H1 (cell line): ENCODE measurements around the gene FXN. TPM values are rescaled to one million over a fixed set of nuclear protein-coding genes. Genes with fewer than 3 reads are reported as not detected.

ENCODE experiments used
- CTCF ChIA-PET: fragments of 300-600 bp; sonication (Branson Sonifier 250); formaldehyde crosslinking; loops from one replicate; lab custom pipeline; 2021; ENCODE audit not compliant: partially characterized antibody; lab: Charles Lee
- POLR2A ChIA-PET: fragments of 300-600 bp; sonication (Branson Sonifier 250); formaldehyde crosslinking; loops from one replicate; lab custom pipeline; 2021; ENCODE audit warnings: inconsistent platforms; ENCODE audit not compliant: partially characterized antibody; lab: Charles Lee
- DNase-seq, 2 experiments: peaks; one replicate each; pipeline versions ENCODE4 v3.0.0 to v3.0.0-alpha.2; 2010 to 2022; ENCODE audit warnings: low spot score in 2 of 2, low read depth in 1 of 2, mixed read lengths in 1 of 2
- FAIRE-seq: peaks from 2 replicates; lab custom pipeline; 2011; peaks lifted over from hg19 to GRCh38; lab: Jason Lieb, UNC
- H2AFZ ChIP-seq: 2 replicates; pipeline ENCODE4 v1.8.1; 2012; ENCODE audit warnings: low read length, inconsistent platforms
- H2AK5ac ChIP-seq: 2 replicates; pipeline ENCODE4 v1.6.1; 2013; ENCODE audit warnings: low read depth, low read length
- H2BK120ac ChIP-seq: replicated peaks from 2 replicates; pipeline ENCODE3; 2013; ENCODE audit warnings: low read depth, low read length, inconsistent platforms
- H2BK12ac ChIP-seq: 2 replicates; pipeline ENCODE4 v1.6.1; 2013; ENCODE audit warnings: low read depth, low read length
- H2BK15ac ChIP-seq: 2 replicates; pipeline ENCODE4 v1.6.1; 2013; ENCODE audit warnings: low read length
- H2BK20ac ChIP-seq: 2 replicates; pipeline ENCODE4 v1.6.1; 2013; ENCODE audit warnings: low read length
- H2BK5ac ChIP-seq: 2 replicates; pipeline ENCODE4 v1.6.1; 2013; ENCODE audit warnings: low read depth, low read length
- H3K14ac ChIP-seq: 2 replicates; pipeline ENCODE4 v1.6.1; 2013; ENCODE audit warnings: inconsistent platforms; ENCODE audit not compliant: insufficient read length
- H3K18ac ChIP-seq: 2 replicates; pipeline ENCODE4 v1.6.1; 2013; ENCODE audit warnings: low read length; ENCODE audit errors: extremely low read depth
- H3K23ac ChIP-seq: 2 replicates; pipeline ENCODE4 v1.6.1; 2013; ENCODE audit warnings: inconsistent platforms; ENCODE audit not compliant: insufficient read length
- H3K23me2 ChIP-seq: 2 replicates; pipeline ENCODE4 v1.6.1; 2013; ENCODE audit warnings: low read depth, low read length
- H3K27ac ChIP-seq: 2 replicates; pipeline ENCODE4 v1.6.1; 2011; ENCODE audit warnings: low read depth, low read length, inconsistent platforms
- H3K27me3 ChIP-seq, 4 experiments: replicated peaks in 1 of 4; 1 replicate in 1 of 4; 2 replicates in 3 of 4; pipeline versions ENCODE4 v1.6.1 to v1.8.1; 2011 to 2013; ENCODE audit warnings: low read length in 3 of 4, mild to moderate bottlenecking in 3 of 4, inconsistent platforms in 2 of 4, mixed read lengths in 2 of 4, moderate library complexity in 1 of 4; ENCODE audit not compliant: control insufficient read depth in 3 of 4, insufficient read depth in 3 of 4; ENCODE audit errors: extremely low read depth in 1 of 4
- H3K36me3 ChIP-seq, 4 experiments: 2 replicates each; pipeline versions ENCODE4 v1.6.1 to v1.8.1; 2011 to 2013; ENCODE audit warnings: mild to moderate bottlenecking in 4 of 4, low read length in 3 of 4, moderate library complexity in 2 of 4, control low read depth in 1 of 4, inconsistent platforms in 1 of 4; ENCODE audit not compliant: insufficient read depth in 4 of 4, control insufficient read depth in 2 of 4
- H3K4ac ChIP-seq: replicated peaks from 2 replicates; pipeline ENCODE3; 2013; ENCODE audit warnings: low read length, low read depth, mixed read lengths, inconsistent platforms; ENCODE audit not compliant: insufficient read length
- H3K4me1 ChIP-seq, 4 experiments: replicated peaks in 1 of 4; 1 replicate in 1 of 4; 2 replicates in 3 of 4; pipeline versions ENCODE4 v1.6.1 to v1.8.1; 2011 to 2013; ENCODE audit warnings: low read length in 3 of 4, inconsistent platforms in 2 of 4, mixed read lengths in 1 of 4; ENCODE audit not compliant: insufficient read depth in 4 of 4, control insufficient read depth in 3 of 4
- H3K4me2 ChIP-seq, 2 experiments: 2 replicates each; pipeline versions ENCODE4 v1.6.1 to v1.8.1; 2011 to 2013; ENCODE audit warnings: low read depth in 2 of 2, low read length in 2 of 2, control low read depth in 1 of 2, inconsistent platforms in 1 of 2, mild to moderate bottlenecking in 1 of 2; ENCODE audit not compliant: insufficient read depth in 1 of 2
- H3K4me3 ChIP-seq, 4 experiments: fragments of 200-600, 300-600 bp in 1 of 4; sonication (generic), shearing (Covaris generic), sonication (Bioruptor Twin) in 1 of 4; 2 replicates each; pipeline versions ENCODE4 v1.5.1 to v1.8.1; 2011 to 2016; ENCODE audit warnings: low read length in 4 of 4, low read depth in 3 of 4, control low read depth in 2 of 4, inconsistent platforms in 2 of 4, mild to moderate bottlenecking in 2 of 4, mixed read lengths in 1 of 4, moderate library complexity in 1 of 4; ENCODE audit not compliant: insufficient read depth in 2 of 4; ENCODE audit errors: extremely low read depth in 1 of 4
- H3K56ac ChIP-seq: replicated peaks from 2 replicates; pipeline ENCODE3; 2013; ENCODE audit warnings: low read depth, mild to moderate bottlenecking, mixed read lengths, low read length, inconsistent platforms; ENCODE audit not compliant: insufficient read length
- H3K79me1 ChIP-seq: 2 replicates; pipeline ENCODE4 v1.6.1; 2013; ENCODE audit warnings: low read depth, low read length, control low read depth
- H3K79me2 ChIP-seq, 2 experiments: 2 replicates each; pipeline versions ENCODE4 v1.6.1 to v1.8.1; 2012 to 2013; ENCODE audit warnings: low read length in 2 of 2, mild to moderate bottlenecking in 2 of 2, inconsistent platforms in 1 of 2; ENCODE audit not compliant: insufficient read depth in 2 of 2, control insufficient read depth in 1 of 2
- H3K9ac ChIP-seq, 4 experiments: replicated peaks in 1 of 4; 1 replicate in 1 of 4; 2 replicates in 3 of 4; pipeline versions ENCODE4 v1.6.1 to v1.8.1; 2011 to 2013; ENCODE audit warnings: low read depth in 3 of 4, low read length in 3 of 4, control low read depth in 2 of 4, mild to moderate bottlenecking in 2 of 4, moderate library complexity in 2 of 4, inconsistent platforms in 1 of 4; ENCODE audit errors: extremely low read depth in 1 of 4
- H3K9me3 ChIP-seq, 2 experiments: 2 replicates each; pipeline versions ENCODE4 v1.6.1 to v1.8.1; 2012 to 2013; ENCODE audit warnings: mild to moderate bottlenecking in 2 of 2, moderate library complexity in 2 of 2, control low read depth in 1 of 2, inconsistent platforms in 1 of 2, low read depth in 1 of 2, low read length in 1 of 2, mixed read lengths in 1 of 2; ENCODE audit not compliant: insufficient read depth in 2 of 2
- H4K20me1 ChIP-seq, 2 experiments: replicated peaks in 1 of 2; 2 replicates each; pipeline versions ENCODE3 to v1.8.1; 2011 to 2013; ENCODE audit warnings: inconsistent platforms in 2 of 2, low read length in 2 of 2, mild to moderate bottlenecking in 1 of 2; ENCODE audit not compliant: insufficient read depth in 2 of 2, control insufficient read depth in 1 of 2
- H4K5ac ChIP-seq: 2 replicates; pipeline ENCODE4 v1.6.1; 2013; ENCODE audit warnings: low read length, low read depth, mixed read lengths, inconsistent platforms; ENCODE audit not compliant: insufficient read length
- H4K8ac ChIP-seq: 2 replicates; pipeline ENCODE4 v1.8.0; 2013; ENCODE audit warnings: mild to moderate bottlenecking, moderate library complexity, low read length, inconsistent platforms; ENCODE audit not compliant: insufficient read depth; ENCODE audit errors: extremely low read depth
- H4K91ac ChIP-seq: replicated peaks from 2 replicates; pipeline ENCODE3; 2013; ENCODE audit warnings: low read length, mixed read lengths, inconsistent platforms; ENCODE audit not compliant: insufficient read length
- BCL11A ChIP-seq, 2 experiments: IDR thresholded peaks; one replicate each; pipeline ENCODE4 v1.6.1; 2011; ENCODE audit warnings: low read depth in 2 of 2, low read length in 2 of 2, mild to moderate bottlenecking in 2 of 2
- EP300 ChIP-seq, 2 experiments: IDR thresholded peaks; 1 replicate in 1 of 2; 2 replicates in 1 of 2; pipeline ENCODE4 v1.6.1; 2011 to 2012; ENCODE audit warnings: low read depth in 2 of 2, low read length in 2 of 2, mild to moderate bottlenecking in 2 of 2, borderline replicate concordance in 1 of 2, inconsistent platforms in 1 of 2, moderate library complexity in 1 of 2
- FOSL1 ChIP-seq: IDR thresholded peaks from 2 replicates; pipeline ENCODE4 v1.6.1; 2011; ENCODE audit warnings: mild to moderate bottlenecking, low read depth, low read length, moderate library complexity; ENCODE audit not compliant: insufficient read depth
- JUND ChIP-seq: IDR thresholded peaks from 2 replicates; pipeline ENCODE4 v1.6.1; 2011; ENCODE audit warnings: mild to moderate bottlenecking, improper control_type of control experiment, low read length
- KDM1A ChIP-seq: fragments of 200-600, 300-600 bp; sonication (generic); IDR thresholded peaks from 2 replicates; pipeline ENCODE4 v1.7.1; 2016; ENCODE audit warnings: mild to moderate bottlenecking, low read length, borderline replicate concordance
- MAFK ChIP-seq: IDR thresholded peaks from 2 replicates; pipeline ENCODE4 v1.6.1; 2012; ENCODE audit warnings: low read depth, mild to moderate bottlenecking, improper control_type of control experiment, low read length
- SP4 ChIP-seq: IDR thresholded peaks from 2 replicates; pipeline ENCODE4 v1.6.1; 2012; ENCODE audit warnings: low read length, inconsistent platforms
- SUZ12 ChIP-seq: fragments of 200-600 bp; sonication (generic); IDR thresholded peaks from 2 replicates; pipeline ENCODE4 v1.6.1; 2012; ENCODE audit warnings: mild to moderate bottlenecking, inconsistent platforms, low read length, moderate library complexity, mixed read lengths
- TAF1 ChIP-seq: IDR thresholded peaks from 2 replicates; pipeline ENCODE4 v1.6.1; 2011; ENCODE audit warnings: mild to moderate bottlenecking, low read depth, low read length
- TCF12 ChIP-seq: IDR thresholded peaks from 2 replicates; pipeline ENCODE4 v1.6.1; 2011; ENCODE audit warnings: low read depth, mild to moderate bottlenecking, low read length
- TEAD4 ChIP-seq: IDR thresholded peaks from 2 replicates; pipeline ENCODE4 v1.6.1; 2012; ENCODE audit warnings: low read depth, low read length, inconsistent platforms, mixed read lengths
- YY1 ChIP-seq: IDR thresholded peaks from 2 replicates; pipeline ENCODE4 v1.6.1; 2011; ENCODE audit warnings: low read depth, mild to moderate bottlenecking, low read length
- WGBS, 2 experiments: shearing (Covaris generic) in 1 of 2; methylation state at CpG; one replicate each; pipeline versions ENCODE4 v1.1.6 to v1.1.7; 2013 to 2015; ENCODE audit warnings: low lambda C conversion rate in 2 of 2, mixed read lengths in 2 of 2, inconsistent platforms in 1 of 2, low coverage in 1 of 2, missing lambda C conversion rate in 1 of 2; ENCODE audit not compliant: insufficient replicate concordance in 2 of 2, insufficient coverage in 1 of 2, insufficient read length in 1 of 2; ENCODE audit errors: extremely low coverage in 1 of 2, missing lambda C conversion rate in 1 of 2; 5-methylcytosine and 5-hydroxymethylcytosine counted together
- polyA plus RNA-seq, 7 experiments: library from polyadenylated mRNA; depleted of rRNA in 3 of 7; stranded (reverse) in 5 of 7; unstranded in 2 of 7; fragments of >200 nt in 5 of 7; fragments of 200-250 nt in 2 of 7; gene quantifications; 1 replicate in 5 of 7; 2 replicates in 1 of 7; 4 replicates in 1 of 7; pipeline versions ENCODE4 v1.2.1 to v1.2.3, GENCODE V29; 2011 to 2013; ENCODE audit warnings: missing spikeins in 2 of 7, mixed read lengths in 2 of 7
- total RNA-seq: library from RNA; stranded (reverse); fragmentation: NEBNext Ultra II Directional; extraction: Animal tissue kit (Norgen Biotek cat#: 25700); gene quantifications from 2 replicates; pipeline ENCODE4 v1.2.1, GENCODE V29; 2021

FXN gene
- total and polyA plus RNA-seq, 2 of the 8 experiments (the other 6 are each of a cell fraction or from before 2014, with no cell fraction given): 34.2 to 37.5 TPM

GRCh38 chr9:69083321-69083720 lies 47.8 kb downstream of the FXN start:
- 88% methylated on average over 3 of the region's 3 CpGs; no CpG with 5 or more reads in 1 of the 2 experiments for WGBS, 2 experiments
- Histone ChIP-seq H3K23ac (no peak overlapping the region), H3K27ac (no peak overlapping the region), H2BK12ac (no peak overlapping the region), H3K4me3 (no peak overlapping the region), H3K79me1 (no peaks in the 10 kb centered on the region), H3K4ac (no peak overlapping the region), H3K4me2 (no peak overlapping the region), H3K23me2 (no peaks in the 10 kb centered on the region), H3K9ac (no peak overlapping the region), H4K8ac (no peak overlapping the region), H2AFZ (no peak overlapping the region), H2BK20ac (no peak overlapping the region), H2BK15ac (no peak overlapping the region), H3K27me3 (no peaks in the 10 kb centered on the region), H3K4me1 (peaks cover 0 to 5% (median under 1%) of the 10 kb centered on the region in 4 experiments; a peak in 1 of 7 replicates), H3K56ac (no peak overlapping the region), H4K91ac (no peak overlapping the region), H2BK120ac (no peak overlapping the region), H2AK5ac (no peak overlapping the region), H3K9me3 (no peaks in the 10 kb centered on the region), H3K36me3 (peaks cover 0 to 5% (median 0%) of the 10 kb centered on the region in 4 experiments; a peak in 1 of 8 replicates), H3K14ac (no peak overlapping the region), H4K5ac (no peak overlapping the region), H3K18ac (no peak overlapping the region), H2BK5ac (no peak overlapping the region), H3K79me2 (no peaks in the 10 kb centered on the region), H4K20me1 (no peaks in the 10 kb centered on the region)
- no peak for FAIRE-seq
- DNase-seq: no peak
- ChIA-PET CTCF (interaction anchor here (0.9 to 1.6 kb wide), 4 partner anchors 10 to 75 kb away, joined by 3 to 5 read pairs (median 4); no protein-coding TSS in a partner anchor), POLR2A (no interaction called here)
- TF ChIP-seq FOSL1: no peak
- no peak for TF ChIP-seq TEAD4
- TF ChIP-seq BCL11A (IDR thresholded peaks at IDR 0.05; ENCODE audit: low read depth in 2 of 2, low read length in 2 of 2): no peak
- TF ChIP-seq EP300 (IDR thresholded peaks at IDR 0.05; ENCODE audit: borderline replicate concordance in 1 of 2, low read depth in 2 of 2, low read length in 2 of 2): no peak
- no peak for TF ChIP-seq TCF12
- TF ChIP-seq JUND: no peak
- TF ChIP-seq YY1: no peak
- no peak for TF ChIP-seq SP4
- no peak for TF ChIP-seq TAF1
- TF ChIP-seq MAFK: no peak
- no peak for TF ChIP-seq SUZ12
- no peak for TF ChIP-seq KDM1A
